T-cell (primary cell): Measurements from ENCODE around the gene CAMK1D. TPM values are rescaled to one million over a fixed set of nuclear protein-coding genes. Genes with fewer than 3 reads are reported as not detected.
"Not testable (repeated sequence)": the region's sequence is repeated elsewhere in the genome, so short reads cannot be mapped to it uniquely, and the experiment has no call there.

Source experiments
- ATAC-seq, 4 experiments: fragments of 200-7000 bp in 3 of 4; fragments of 150-1000 bp in 1 of 4; cut with Tn5 transposase; replicated peaks in 1 of 4; 1 replicate in 3 of 4; 2 replicates in 1 of 4; pipeline ENCODE4 v1.10.0; 2021; ENCODE audit warnings: moderate library complexity in 3 of 4, mild to moderate bottlenecking in 2 of 4, moderate number of reproducible peaks in 1 of 4
- CTCF ChIA-PET, 2 donors: fragments of 300-600 bp; sonication (Branson Sonifier 250); formaldehyde crosslinking; loops; one replicate each; lab custom pipeline; 2022; ENCODE audit warnings: antibody characterized with exemption in 2 of 2; lab: Charles Lee
- POLR2A ChIA-PET, 2 donors: fragments of 300-600 bp; sonication (Branson Sonifier 250); formaldehyde crosslinking; loops; one replicate each; lab custom pipeline; 2022; ENCODE audit warnings: antibody characterized with exemption in 2 of 2; lab: Charles Lee
- DNase-seq, 35 experiments: peaks; one replicate each; pipeline versions ENCODE4 v3.0.0 to v3.0.0-alpha.2; 2013 to 2023
- H3K27ac ChIP-seq: one replicate; pipeline ENCODE4 v1.5.1; 2013; ENCODE audit warnings: low read length
- H3K27me3 ChIP-seq, 2 experiments: replicated peaks in 1 of 2; 1 replicate in 1 of 2; 2 replicates in 1 of 2; pipeline versions ENCODE4 v1.6.1 to v1.7.0; 2013; ENCODE audit warnings: low read length in 1 of 2, mixed read lengths in 1 of 2; ENCODE audit not compliant: control insufficient read depth in 2 of 2, insufficient read depth in 2 of 2; ENCODE audit errors: extremely low read depth in 1 of 2
- H3K36me3 ChIP-seq, 2 donors: 1 replicate in 1 of 2; 2 replicates in 1 of 2; pipeline versions ENCODE4 v1.6.1 to v1.7.0; 2013; ENCODE audit warnings: low read length in 1 of 2; ENCODE audit not compliant: control insufficient read depth in 2 of 2, insufficient read depth in 1 of 2; ENCODE audit errors: extremely low read depth in 1 of 2
- H3K4me1 ChIP-seq, 2 experiments: 1 replicate in 1 of 2; 2 replicates in 1 of 2; pipeline versions ENCODE4 v1.6.1 to v1.7.0; 2013; ENCODE audit warnings: low read length in 2 of 2, mixed read lengths in 1 of 2; ENCODE audit not compliant: insufficient read depth in 2 of 2, control insufficient read depth in 1 of 2; ENCODE audit errors: extremely low read depth in 1 of 2
- H3K4me3 ChIP-seq, 2 donors: 1 replicate in 1 of 2; 2 replicates in 1 of 2; pipeline versions ENCODE4 v1.5.1 to v1.7.0; 2013; ENCODE audit warnings: mild to moderate bottlenecking in 2 of 2, low read length in 1 of 2, moderate library complexity in 1 of 2; ENCODE audit not compliant: control insufficient read depth in 1 of 2; ENCODE audit errors: extremely low read depth in 1 of 2
- H3K9me3 ChIP-seq: 2 replicates; pipeline ENCODE4 v1.7.0; 2013
- H3K27ac Mint-ChIP-seq, 2 donors: one replicate each; pipeline ENCODE4 v1.8.0; 2020 to 2021; ENCODE audit warnings: mild to moderate bottlenecking in 2 of 2, mixed read lengths in 2 of 2
- H3K27me3 Mint-ChIP-seq, 2 donors: one replicate each; pipeline ENCODE4 v1.8.0; 2021 to 2022; ENCODE audit warnings: mixed read lengths in 2 of 2
- H3K36me3 Mint-ChIP-seq: one replicate; pipeline ENCODE4 v1.8.0; 2021; ENCODE audit warnings: mixed read lengths
- H3K4me1 Mint-ChIP-seq, 3 donors: one replicate each; pipeline ENCODE4 v1.8.0; 2020 to 2022; ENCODE audit warnings: mixed read lengths in 3 of 3, mild to moderate bottlenecking in 1 of 3
- H3K4me3 Mint-ChIP-seq, 3 donors: one replicate each; pipeline ENCODE4 v1.8.0; 2020 to 2022; ENCODE audit warnings: mild to moderate bottlenecking in 3 of 3, mixed read lengths in 3 of 3, moderate library complexity in 3 of 3
- H3K9me3 Mint-ChIP-seq, 3 donors: one replicate each; pipeline ENCODE4 v1.8.0; 2020 to 2022; ENCODE audit warnings: mixed read lengths in 3 of 3
- WGBS: methylation state at CpG from one replicate; pipeline ENCODE4 v1.1.5; 2013; ENCODE audit warnings: missing lambda C conversion rate; ENCODE audit not compliant: insufficient coverage; 5-methylcytosine and 5-hydroxymethylcytosine counted together
- total RNA-seq, 35 experiments: library from RNA in 6 of 35; stranded (reverse) in 6 of 35; fragments of 120-200 nt in 1 of 35; gene quantifications; one replicate each; pipeline versions ENCODE4 v1.2.1 to v1.2.4 and lab custom pipeline; 2013 to 2026

The CAMK1D gene
- total RNA-seq, 5 donors from 2014 or later (not counting 1 experiment from before 2014, with no cell fraction given): 16.8 to 31.3 (median 23.6) TPM

- CTCF ChIA-PET: no interaction called here
- WGBS: 96% methylated on average over 8 of the region's 13 CpGs
- no peak for ATAC-seq
These were observed 8.3 kb downstream of the CAMK1D start for GRCh38 chr10:12357525-12358151.

GRCh38 chr10:12358863-12359564 lies 9.7 kb downstream of the CAMK1D start:
- H3K9me3 Mint-ChIP-seq: no peaks in the 10 kb centered on the region
- DNase-seq: peak in 1 of 35 experiments; percentile 30
- H3K36me3 ChIP-seq: peaks cover 0 to 2% of the 10 kb centered on the region in 2 donors
- ChIA-PET POLR2A (no interaction called here), CTCF (interaction anchor here (0.6 to 1.4 kb wide), 5 partner anchors 9 to 298 kb away, joined by 3 to 6 read pairs (median 3); partner anchors contain the start of gene CAMK1D (in 1 of the 2))
- H3K9me3 ChIP-seq: no peaks in the 10 kb centered on the region
- H3K4me3 Mint-ChIP-seq: peak overlapping the region in 2 of 3 donors; percentile 55 to 58
- peaks cover 44 to 63% (median 52%) of the 10 kb centered on the region in 3 donors for H3K4me1 Mint-ChIP-seq
- H3K27me3 Mint-ChIP-seq: no peaks in the 10 kb centered on the region
- no peaks in the 10 kb centered on the region for H3K27me3 ChIP-seq
- no peak overlapping the region for H3K27ac ChIP-seq
- H3K4me3 ChIP-seq: no peak overlapping the region
- H3K36me3 Mint-ChIP-seq: peaks cover 6% of the 10 kb centered on the region
- WGBS: 36% methylated on average over 3 of the region's 11 CpGs
- H3K4me1 ChIP-seq: peaks cover 6 to 14% of the 10 kb centered on the region in 2 experiments
- H3K27ac Mint-ChIP-seq: peak overlapping the region; percentile 74 to 76
- ATAC-seq: peak; percentile 11 to 66 (median 60)

More at GRCh38 chr10:12357525-12358151, 8.3 kb downstream of the CAMK1D start:
- Mint-ChIP-seq H3K4me1 (peaks cover 56 to 72% (median 62%) of the 10 kb centered on the region in 3 donors), H3K36me3 (peaks cover 6% of the 10 kb centered on the region), H3K9me3 (no peaks in the 10 kb centered on the region), H3K27ac (peak overlapping the region; percentile 47 to 75), H3K27me3 (no peaks in the 10 kb centered on the region), H3K4me3 (peak overlapping the region in 1 of 3 donors; percentile 58)
- Histone ChIP-seq H3K4me3 (no peak overlapping the region), H3K27me3 (no peaks in the 10 kb centered on the region), H3K36me3 (peaks cover 0 to 2% of the 10 kb centered on the region in 2 donors), H3K4me1 (peaks cover 6 to 14% of the 10 kb centered on the region in 2 experiments), H3K27ac (no peak overlapping the region), H3K9me3 (no peaks in the 10 kb centered on the region)
- POLR2A ChIA-PET: interaction anchor here in 1 of 2 donors (0.6 kb wide), 1 partner anchor 110 kb away, joined by 3 read pairs; no protein-coding TSS in a partner anchor
- no peak for DNase-seq

DNA sequence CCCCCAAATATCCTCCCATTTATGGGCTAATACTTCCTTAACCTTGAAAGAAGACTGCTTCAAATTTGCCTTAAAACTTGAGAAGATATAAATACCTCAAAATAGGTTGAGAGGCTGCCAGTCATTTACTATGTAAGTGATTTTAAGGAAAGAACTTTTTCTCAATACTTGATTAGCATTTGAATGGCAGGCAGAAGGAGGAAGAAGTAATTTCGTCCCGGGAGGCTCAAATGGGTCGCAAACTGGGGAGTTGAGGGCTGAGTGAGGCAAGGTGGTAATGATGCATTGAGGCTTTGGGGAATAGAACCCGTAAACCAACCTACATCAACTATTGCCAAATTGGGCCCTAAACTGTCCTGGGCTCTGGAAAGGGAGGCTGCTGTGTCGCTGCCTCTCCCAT lies 11.1 kb downstream of the CAMK1D start:
- H3K4me1 ChIP-seq: peaks cover 9 to 26% of the 10 kb centered on the region in 2 experiments
- H3K4me3 Mint-ChIP-seq: no peak overlapping the region
- DNase-seq: no peak
- H3K4me3 ChIP-seq: no peak overlapping the region
- WGBS: 100% methylated on average over 1 of the region's 5 CpGs
- peaks cover 6% of the 10 kb centered on the region for H3K36me3 Mint-ChIP-seq
- no peaks in the 10 kb centered on the region for H3K27me3 ChIP-seq
- no peaks in the 10 kb centered on the region for H3K36me3 ChIP-seq
- ChIA-PET CTCF (interaction anchor here in 1 of 2 donors (1.0 kb wide), 1 partner anchor 296 kb away, joined by 3 read pairs; no protein-coding TSS in a partner anchor), POLR2A (no interaction called here)
- no peaks in the 10 kb centered on the region for H3K9me3 ChIP-seq
- H3K9me3 Mint-ChIP-seq: no peaks in the 10 kb centered on the region
- no peak overlapping the region for H3K27ac ChIP-seq
- ATAC-seq: no peak
- no peaks in the 10 kb centered on the region for H3K27me3 Mint-ChIP-seq
- no peak overlapping the region for H3K27ac Mint-ChIP-seq
- peaks cover 42 to 66% (median 51%) of the 10 kb centered on the region in 3 donors for H3K4me1 Mint-ChIP-seq

DNA sequence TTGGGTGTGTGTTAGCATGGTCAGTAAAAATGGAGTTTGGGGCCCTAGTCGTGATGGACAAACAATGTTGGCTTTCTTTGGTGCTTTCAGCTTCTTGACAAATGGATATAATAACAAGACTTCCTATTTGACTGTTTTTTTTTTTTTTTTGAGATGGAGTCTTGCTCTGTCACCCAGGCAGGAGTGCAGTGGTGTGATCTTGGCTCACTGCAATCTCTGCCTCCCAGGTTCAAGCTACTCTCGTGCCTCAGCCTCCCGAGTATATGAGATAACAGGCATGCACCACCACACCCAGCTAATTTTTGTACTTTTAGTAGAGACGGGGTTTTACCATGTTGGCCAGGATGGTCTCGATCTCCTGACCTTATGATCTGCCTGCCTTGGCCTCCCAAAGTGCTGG lies 11.8 kb downstream of the CAMK1D start:
- ATAC-seq, H3K27me3 Mint-ChIP-seq, H3K36me3 ChIP-seq, DNase-seq, H3K9me3 Mint-ChIP-seq, H3K27me3 ChIP-seq, H3K4me3 ChIP-seq, H3K36me3 Mint-ChIP-seq, H3K4me3 Mint-ChIP-seq, H3K27ac ChIP-seq, H3K9me3 ChIP-seq: not testable (repeated sequence)
- Mint-ChIP-seq H3K27ac (peak overlapping the region in 1 of 2 donors; percentile 13), H3K4me1 (peaks cover 48 to 67% (median 54%) of the 10 kb centered on the region in 3 donors)
- H3K4me1 ChIP-seq: peaks cover 9 to 32% of the 10 kb centered on the region in 2 experiments
- whole genome bisulfite sequencing: no CpG with 5 or more reads among the region's 5 CpGs
- CTCF ChIA-PET: interaction anchor here in 1 of 2 donors (1.0 kb wide), 1 partner anchor 295 kb away, joined by 3 read pairs; no protein-coding TSS in a partner anchor
- POLR2A ChIA-PET: interaction anchor here (0.6 to 0.8 kb wide), 2 partner anchors 10 to 20 kb away, joined by 3 to 4 read pairs; no protein-coding TSS in a partner anchor

- H3K9me3 ChIP-seq: no peaks in the 10 kb centered on the region
- no peaks in the 10 kb centered on the region for H3K36me3 ChIP-seq
- Mint-ChIP-seq H3K9me3 (no peaks in the 10 kb centered on the region), H3K4me3 (no peak overlapping the region), H3K36me3 (peaks cover 9% of the 10 kb centered on the region), H3K27ac (no peak overlapping the region), H3K4me1 (peaks cover 31 to 53% (median 40%) of the 10 kb centered on the region in 3 donors), H3K27me3 (no peaks in the 10 kb centered on the region)
- ATAC-seq (no peak), DNase-seq (no peak)
- no peaks in the 10 kb centered on the region for H3K27me3 ChIP-seq
- no peak overlapping the region for H3K4me3 ChIP-seq
- WGBS: 100% methylated on average over 1 of the region's 3 CpGs
- CTCF ChIA-PET: interaction anchor here in 1 of 2 donors (1.3 kb wide), 2 partner anchors 16 to 19 kb away, joined by 3 to 4 read pairs; no protein-coding TSS in a partner anchor
- no peak overlapping the region for H3K27ac ChIP-seq
- peaks cover 12 to 27% of the 10 kb centered on the region in 2 experiments for H3K4me1 ChIP-seq
- POLR2A ChIA-PET: interaction anchor here (0.5 to 0.8 kb wide), 3 partner anchors 13 to 70 kb away, joined by 3 to 5 read pairs (median 3); no protein-coding TSS in a partner anchor
These were observed 15.2 kb downstream of the CAMK1D start for GRCh38 chr10:12364559-12364958.

DNA sequence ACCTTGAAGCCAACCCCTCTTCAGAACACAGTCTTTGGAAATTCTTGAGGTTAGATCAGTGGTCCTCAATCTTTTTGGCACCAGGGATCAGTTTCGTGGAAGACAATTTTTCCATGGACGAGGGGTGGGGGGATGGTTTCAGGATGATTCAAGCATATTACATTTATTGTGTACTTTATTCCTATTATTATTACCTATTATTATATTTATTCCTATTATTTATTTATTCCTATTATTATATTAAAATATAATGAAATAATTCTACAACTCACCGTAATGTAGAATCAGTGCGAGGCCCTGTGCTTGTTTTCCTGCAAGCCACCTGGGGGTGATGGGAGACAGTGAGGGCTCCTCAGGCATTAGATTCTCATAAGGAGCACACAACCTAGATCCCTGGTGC lies 17.9 kb downstream of the CAMK1D start:
- H3K36me3 ChIP-seq: no peaks in the 10 kb centered on the region
- Mint-ChIP-seq H3K9me3 (no peaks in the 10 kb centered on the region), H3K27ac (no peak overlapping the region), H3K27me3 (no peaks in the 10 kb centered on the region), H3K36me3 (peaks cover 3% of the 10 kb centered on the region), H3K4me1 (peaks cover 15 to 32% (median 30%) of the 10 kb centered on the region in 3 donors), H3K4me3 (no peak overlapping the region)
- DNase-seq (no peak), ATAC-seq (no peak)
- H3K4me3 ChIP-seq: no peak overlapping the region
- POLR2A ChIA-PET: interaction anchor here in 1 of 2 donors (0.6 kb wide), 1 partner anchor 10 kb away, joined by 5 read pairs; no protein-coding TSS in a partner anchor
- CTCF ChIA-PET: no interaction called here
- no CpG with 5 or more reads among the region's 4 CpGs for WGBS
- no peaks in the 10 kb centered on the region for H3K27me3 ChIP-seq
- H3K4me1 ChIP-seq: peaks cover 12 to 27% of the 10 kb centered on the region in 2 experiments
- no peak overlapping the region for H3K27ac ChIP-seq
- H3K9me3 ChIP-seq: no peaks in the 10 kb centered on the region
